Vagina (tissue), 2 donors: ENCODE measurements around the gene PLEKHS1. TPM values are rescaled to one million over a fixed set of nuclear protein-coding genes. Genes with fewer than 3 reads are reported as not detected.

Experiments
- DNase-seq, 2 donors: peaks; one replicate each; pipeline ENCODE4 v3.0.0-alpha.2; 2017; ENCODE audit errors: extremely low spot score in 2 of 2
- H3K27ac ChIP-seq: fragments of 200-600 bp; sonication (generic); one replicate; pipeline ENCODE4 v1.5.1; 2019
- H3K27me3 ChIP-seq: fragments of 200-600 bp; sonication (generic); one replicate; pipeline ENCODE4 v1.5.1; 2019
- H3K36me3 ChIP-seq, 2 donors: fragments of 200-600 bp; sonication (generic); one replicate each; pipeline ENCODE4 v1.5.1; 2017 to 2019
- H3K4me1 ChIP-seq: fragments of 200-600 bp; sonication (generic); one replicate; pipeline ENCODE4 v1.5.1; 2019
- H3K4me3 ChIP-seq, 2 donors: fragments of 200-600 bp; sonication (generic); 1 replicate in 1 of 2; 2 replicates in 1 of 2; pipeline ENCODE4 v1.5.1; 2016 to 2019
- H3K9me3 ChIP-seq: fragments of 200-600 bp; sonication (generic); one replicate; pipeline ENCODE4 v1.5.1; 2019
- CTCF ChIP-seq, 3 experiments: fragments of 450-650 bp in 2 of 3; fragments of 200-600 bp in 1 of 3; sonication (generic) in 1 of 3; IDR thresholded peaks; one replicate each; pipeline ENCODE4 v1.5.1; 2017 to 2019; ENCODE audit warnings: antibody characterized with exemption in 3 of 3, mild to moderate bottlenecking in 2 of 3, moderate library complexity in 2 of 3
- POLR2A ChIP-seq, 2 donors: fragments of 450-650 bp; IDR thresholded peaks; one replicate each; pipeline ENCODE4 v1.6.1; 2017; ENCODE audit warnings: antibody characterized with exemption in 2 of 2, mild to moderate bottlenecking in 2 of 2, moderate library complexity in 2 of 2
- POLR2AphosphoS5 ChIP-seq, 2 donors: sonication (generic); formaldehyde crosslinking; IDR thresholded peaks; one replicate each; pipeline ENCODE4 v1.9.0; 2017; ENCODE audit warnings: antibody characterized with exemption in 2 of 2, mild to moderate bottlenecking in 2 of 2, low read depth in 1 of 2; ENCODE audit not compliant: insufficient read depth in 1 of 2
- intact Hi-C: fragments of 100-400 bp; cut with DNase I; formaldehyde crosslinking; loops from one replicate; pipeline ENCODE4 v1.15.1; 2023
- total RNA-seq: library from RNA; depleted of rRNA; stranded (reverse); fragments of >200 nt; gene quantifications from one replicate; pipeline ENCODE4 v1.2.3, GENCODE V29; 2016

Gene PLEKHS1
- total RNA-seq, result not detected

- Histone ChIP-seq H3K9me3 (no peaks in the 10 kb centered on the region), H3K36me3 (no peaks in the 10 kb centered on the region), H3K4me1 (no peaks in the 10 kb centered on the region), H3K27ac (no peak within 1 kb of the TSS), H3K27me3 (no peaks in the 10 kb centered on the region), H3K4me3 (no peak within 1 kb of the TSS)
- no peak for DNase-seq
- TF ChIP-seq POLR2A (IDR thresholded peaks at IDR 0.05), result no peak
- no peak for TF ChIP-seq CTCF (IDR thresholded peaks at IDR 0.05)
- no peak for TF ChIP-seq POLR2AphosphoS5 (IDR thresholded peaks at IDR 0.05; ENCODE audit: insufficient read depth in 1 of 2, low read depth in 1 of 2)
- intact Hi-C loops, result no loop called here
Observed at GRCh38 chr10:113751181-113751732, at the start of gene PLEKHS1. PLEKHS1 (plus strand) TSS chr10:113751682; CDS start chr10:113755278, 3,596 bp downstream.

- no peak overlapping the region for H3K4me3 ChIP-seq
- TF ChIP-seq CTCF (IDR thresholded peaks at IDR 0.05) (peak; percentile 13 to 54 (median 34)), POLR2A (IDR thresholded peaks at IDR 0.05) (no peak)
- no peaks in the 10 kb centered on the region for H3K9me3 ChIP-seq
- intact Hi-C loops, result no loop called here
- DNase-seq, result no peak
- no peak overlapping the region for H3K27ac ChIP-seq
- H3K4me1 ChIP-seq, result peaks cover 22% of the 10 kb centered on the region
- H3K27me3 ChIP-seq, result no peaks in the 10 kb centered on the region
- no peaks in the 10 kb centered on the region for H3K36me3 ChIP-seq
Observed at GRCh38 chr10:113704637-113705343, 46.7 kb upstream of the PLEKHS1 start.

GRCh38 chr10:113705344-113705652, 46.2 kb upstream of the PLEKHS1 start:
- no peaks in the 10 kb centered on the region for H3K9me3 ChIP-seq
- intact Hi-C loops, result no loop called here
- no peaks in the 10 kb centered on the region for H3K27me3 ChIP-seq
- no peak for DNase-seq
- H3K4me1 ChIP-seq, result peaks cover 22% of the 10 kb centered on the region
- H3K36me3 ChIP-seq, result no peaks in the 10 kb centered on the region
- TF ChIP-seq POLR2AphosphoS5 (IDR thresholded peaks at IDR 0.05; ENCODE audit: insufficient read depth in 1 of 2, low read depth in 1 of 2) (no peak), CTCF (IDR thresholded peaks at IDR 0.05) (no peak), POLR2A (IDR thresholded peaks at IDR 0.05) (no peak)
- no peak overlapping the region for H3K4me3 ChIP-seq
- H3K27ac ChIP-seq, result no peak overlapping the region

GRCh38 chr10:113706623-113707022, 44.9 kb upstream of the PLEKHS1 start:
- Histone ChIP-seq H3K36me3 (no peaks in the 10 kb centered on the region), H3K27ac (no peak overlapping the region), H3K27me3 (no peaks in the 10 kb centered on the region), H3K4me3 (no peak overlapping the region), H3K9me3 (no peaks in the 10 kb centered on the region), H3K4me1 (peaks cover 31% of the 10 kb centered on the region)
- intact Hi-C loops, result no loop called here
- TF ChIP-seq POLR2A (IDR thresholded peaks at IDR 0.05) (no peak), POLR2AphosphoS5 (IDR thresholded peaks at IDR 0.05; ENCODE audit: insufficient read depth in 1 of 2, low read depth in 1 of 2) (no peak), CTCF (IDR thresholded peaks at IDR 0.05) (no peak)
- DNase-seq, result no peak

- no peak for DNase-seq
- TF ChIP-seq POLR2AphosphoS5 (IDR thresholded peaks at IDR 0.05; ENCODE audit: insufficient read depth in 1 of 2, low read depth in 1 of 2) (no peak), POLR2A (IDR thresholded peaks at IDR 0.05) (no peak), CTCF (IDR thresholded peaks at IDR 0.05) (no peak)
- Histone ChIP-seq H3K4me1 (peaks cover 28% of the 10 kb centered on the region), H3K36me3 (no peaks in the 10 kb centered on the region), H3K9me3 (no peaks in the 10 kb centered on the region), H3K27me3 (no peaks in the 10 kb centered on the region), H3K4me3 (no peak overlapping the region), H3K27ac (no peak overlapping the region)
- intact Hi-C loops, result no loop called here
Observed at GRCh38 chr10:113708640-113709039, 42.8 kb upstream of the PLEKHS1 start.
